Fibroblast of villous mesenchyme (primary cell): ENCODE measurements around the gene FCN3. TPM values are rescaled to one million over a fixed set of nuclear protein-coding genes. Genes with fewer than 3 reads are reported as not detected.

Experiments used
- DNase-seq: peaks from one replicate; pipeline ENCODE4 v3.0.0-alpha.2; 2010; ENCODE audit warnings: low read depth
- H3K4me3 ChIP-seq: 2 replicates; pipeline ENCODE4 v1.5.1; 2011; ENCODE audit warnings: low read depth, mild to moderate bottlenecking, low read length
- CTCF ChIP-seq: IDR thresholded peaks from 2 replicates; pipeline ENCODE4 v1.5.1; 2012; ENCODE audit warnings: low read depth, mild to moderate bottlenecking, low read length; ENCODE audit not compliant: insufficient read depth
- total RNA-seq: library from RNA; depleted of rRNA; stranded (reverse); fragments of >200 nt; gene quantifications from 2 replicates; pipeline ENCODE4 v1.2.3, GENCODE V29; 2012

The FCN3 gene
- total RNA-seq, 1 donor: not detected

GRCh38 chr1:27338751-27339150, 35.9 kb downstream of the FCN3 start:
- no peak for TF ChIP-seq CTCF
- no peak overlapping the region for H3K4me3 ChIP-seq
- DNase-seq: no peak

- no peak for DNase-seq
- no peak for TF ChIP-seq CTCF
- no peak overlapping the region for H3K4me3 ChIP-seq
Observed at GRCh38 chr1:27336756-27337155, 37.9 kb downstream of the FCN3 start.

GRCh38 chr1:27335506-27336422, 38.9 kb downstream of the FCN3 start:
- no peak overlapping the region for H3K4me3 ChIP-seq
- no peak for TF ChIP-seq CTCF
- DNase-seq: no peak

- no peak overlapping the region for H3K4me3 ChIP-seq
- no peak for TF ChIP-seq CTCF
- DNase-seq: no peak
Observed at GRCh38 chr1:27333717-27334279, 40.8 kb downstream of the FCN3 start.

- no peak overlapping the region for H3K4me3 ChIP-seq
- DNase-seq: peak; percentile 30
- TF ChIP-seq CTCF: peak; percentile 85
Observed at GRCh38 chr1:27332536-27333281, 41.9 kb downstream of the FCN3 start.

- TF ChIP-seq CTCF: no peak
- no peak overlapping the region for H3K4me3 ChIP-seq
- DNase-seq: no peak
Observed at GRCh38 chr1:27331922-27332321, 42.7 kb downstream of the FCN3 start.
